ACHN (cell line): Measurements from ENCODE around the gene DHRS11.

ENCODE experiments used
- DNase-seq: peaks from one replicate; pipeline ENCODE4 v3.0.0-alpha.2; 2015
- in situ Hi-C: cut with HindIII; loops from 2 replicates; pipeline ENCODE4 v1.10.0; 2017; ENCODE audit warnings: low sequenced_read_pairs, low pct_ligation_motif_present, low pct_unique_long_range_greater_than_20kb

DHRS11 gene

DNA sequence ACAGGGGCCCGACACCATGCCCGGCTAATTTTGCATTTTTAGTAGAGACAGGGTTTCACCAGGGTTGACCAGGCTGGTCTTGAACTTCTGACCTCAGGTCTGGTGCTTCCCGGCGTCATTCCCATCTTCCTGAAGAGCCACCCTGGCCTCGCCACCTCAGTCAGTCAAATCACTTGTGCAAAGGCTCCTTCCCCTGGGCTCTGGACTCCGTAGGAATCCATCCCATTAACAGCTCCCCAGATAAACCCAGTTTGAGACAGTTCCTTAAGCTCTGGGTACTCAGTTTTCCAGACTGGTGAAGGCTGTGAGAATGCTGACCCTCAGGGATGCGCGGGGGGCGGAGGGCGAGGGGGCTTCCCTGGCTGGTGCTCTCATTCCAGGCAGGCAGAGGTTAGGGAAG, 49.2 kb downstream of the DHRS11 start:
- DNase-seq: no peak
- in situ Hi-C loops: no loop called here

GRCh38 chr17:36641331-36641876, 49.7 kb downstream of the DHRS11 start:
- in situ Hi-C loops: no loop called here
- DNase-seq: no peak

- in situ Hi-C loops: no loop called here
- DNase-seq: no peak
Observed at GRCh38 chr17:36641877-36642845, 50.5 kb downstream of the DHRS11 start.

GRCh38 chr17:36643086-36643685, 51.5 kb downstream of the DHRS11 start:
- DNase-seq: no peak
- in situ Hi-C loops: no loop called here

DNA sequence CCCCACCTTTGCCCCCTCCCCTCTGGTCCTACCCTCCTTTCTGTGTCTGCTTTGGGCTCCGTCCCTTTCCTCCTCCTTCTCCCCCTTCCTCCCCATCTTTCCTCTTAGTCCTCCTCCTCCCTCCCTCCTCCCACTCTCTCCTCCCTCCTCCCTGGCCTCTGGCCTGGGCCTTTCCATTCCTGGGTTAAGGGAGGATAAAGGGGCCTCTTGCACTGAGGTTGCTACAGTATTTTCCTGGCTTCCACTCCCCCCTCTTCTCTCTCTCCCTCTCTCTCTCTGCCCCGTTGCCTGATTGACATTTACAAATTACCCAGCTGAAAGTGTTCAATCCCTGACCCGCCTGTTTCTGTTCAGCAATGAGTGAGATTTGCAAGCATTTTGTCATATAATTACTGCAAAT, 53.7 kb downstream of the DHRS11 start:
- no peak for DNase-seq
- in situ Hi-C loops: no loop called here

DNA sequence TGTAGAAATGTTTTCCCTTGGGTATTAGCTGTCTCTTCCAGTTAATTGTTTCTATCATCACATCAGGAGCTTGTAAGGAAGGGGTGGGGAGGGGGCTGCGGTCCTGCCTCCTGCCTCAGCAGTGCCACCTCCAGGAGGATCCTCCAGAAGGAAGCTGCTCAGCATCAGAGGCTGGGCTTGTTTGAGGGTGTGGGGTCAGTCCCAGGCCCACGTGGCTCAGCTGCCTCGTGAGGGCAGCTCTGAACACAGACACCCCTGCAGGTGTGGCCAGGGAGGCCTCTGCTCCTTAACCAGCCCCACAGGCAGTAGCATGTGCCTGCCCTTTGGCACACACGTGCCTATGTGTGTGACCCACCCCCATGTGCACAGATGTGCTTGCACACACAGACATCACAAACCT, 56.0 kb downstream of the DHRS11 start:
- in situ Hi-C loops: no loop called here
- DNase-seq: no peak

- DNase-seq: no peak
- in situ Hi-C loops: no loop called here
Observed at GRCh38 chr17:36650096-36650775, 58.6 kb downstream of the DHRS11 start.
